Neutrophil (primary cell): Measurements from ENCODE around the gene TNNT3.
"Not testable (repeated sequence)": the region's sequence is repeated elsewhere in the genome, so short reads cannot be mapped to it uniquely, and the experiment has no call there.

Experiments
- H3K27ac ChIP-seq: fragments of 200-600 bp; sonication (generic); 2 replicates; pipeline ENCODE4 v1.5.1; 2016; ENCODE audit warnings: mild to moderate bottlenecking, moderate library complexity
- H3K27me3 ChIP-seq: fragments of 200-600 bp; sonication (generic); 2 replicates; pipeline ENCODE4 v1.6.0; 2016; ENCODE audit warnings: mild to moderate bottlenecking
- H3K36me3 ChIP-seq: fragments of 200-600 bp; sonication (generic); 2 replicates; pipeline ENCODE4 v1.5.1; 2017
- H3K4me1 ChIP-seq, 2 experiments: fragments of 200-600 bp in 1 of 2; sonication (generic) in 1 of 2; 1 replicate in 1 of 2; 2 replicates in 1 of 2; pipeline versions ENCODE4 v1.5.1 to v1.6.1; 2013 to 2016; ENCODE audit warnings: low read depth in 1 of 2, low read length in 1 of 2, mild to moderate bottlenecking in 1 of 2, moderate library complexity in 1 of 2; ENCODE audit not compliant: control insufficient read depth in 1 of 2, insufficient read depth in 1 of 2
- H3K4me3 ChIP-seq, 2 experiments: fragments of 200-600 bp in 1 of 2; sonication (generic) in 1 of 2; 1 replicate in 1 of 2; 2 replicates in 1 of 2; pipeline ENCODE4 v1.5.1; 2013 to 2016; ENCODE audit warnings: low read depth in 1 of 2, low read length in 1 of 2, mild to moderate bottlenecking in 1 of 2, moderate library complexity in 1 of 2
- H3K9me3 ChIP-seq: fragments of 200-600 bp; sonication (generic); 2 replicates; pipeline ENCODE4 v1.5.1; 2016
- CTCF ChIP-seq: fragments of 200-600 bp; sonication (generic); IDR thresholded peaks from 2 replicates; pipeline ENCODE4 v1.5.1; 2016; ENCODE audit warnings: antibody characterized with exemption

Gene TNNT3

GRCh38 chr11:1936072-1936780, 16.7 kb downstream of the TNNT3 start:
- H3K27me3 ChIP-seq, result peaks cover 37% of the 10 kb centered on the region
- no peaks in the 10 kb centered on the region for H3K36me3 ChIP-seq
- no peaks in the 10 kb centered on the region for H3K4me1 ChIP-seq
- H3K4me3 ChIP-seq, result no peak overlapping the region
- no peak overlapping the region for H3K27ac ChIP-seq
- H3K9me3 ChIP-seq, result no peaks in the 10 kb centered on the region
- TF ChIP-seq CTCF, result no peak

GRCh38 chr11:1936781-1937615, 17.5 kb downstream of the TNNT3 start:
- H3K9me3 ChIP-seq, result no peaks in the 10 kb centered on the region
- H3K36me3 ChIP-seq, result no peaks in the 10 kb centered on the region
- no peak overlapping the region for H3K4me3 ChIP-seq
- H3K4me1 ChIP-seq, result no peaks in the 10 kb centered on the region
- H3K27me3 ChIP-seq, result peaks cover 29% of the 10 kb centered on the region
- no peak overlapping the region for H3K27ac ChIP-seq
- TF ChIP-seq CTCF, result no peak

- H3K36me3 ChIP-seq, result no peaks in the 10 kb centered on the region
- no peak for TF ChIP-seq CTCF
These were observed 18.3 kb downstream of the TNNT3 start for GRCh38 chr11:1937616-1938342.

GRCh38 chr11:1938343-1939005, 19.0 kb downstream of the TNNT3 start:
- no peak for TF ChIP-seq CTCF

More at GRCh38 chr11:1937616-1938342, 18.3 kb downstream of the TNNT3 start:
- H3K27ac ChIP-seq, result no peak overlapping the region
- peaks cover 22% of the 10 kb centered on the region for H3K27me3 ChIP-seq
- no peaks in the 10 kb centered on the region for H3K9me3 ChIP-seq
- no peak overlapping the region for H3K4me3 ChIP-seq
- no peaks in the 10 kb centered on the region for H3K4me1 ChIP-seq

GRCh38 chr11:1939006-1939625, 19.6 kb downstream of the TNNT3 start:
- Histone ChIP-seq H3K27me3 (peaks cover 11% of the 10 kb centered on the region), H3K27ac (peak overlapping the region; percentile 50), H3K9me3 (no peaks in the 10 kb centered on the region), H3K36me3 (no peaks in the 10 kb centered on the region), H3K4me3 (no peak overlapping the region), H3K4me1 (no peaks in the 10 kb centered on the region)
- no peak for TF ChIP-seq CTCF

More at GRCh38 chr11:1938343-1939005, 19.0 kb downstream of the TNNT3 start:
- Histone ChIP-seq H3K27ac (no peak overlapping the region), H3K9me3 (no peaks in the 10 kb centered on the region), H3K4me1 (no peaks in the 10 kb centered on the region), H3K4me3 (no peak overlapping the region), H3K36me3 (no peaks in the 10 kb centered on the region), H3K27me3 (peaks cover 17% of the 10 kb centered on the region)

- peaks cover 10% of the 10 kb centered on the region for H3K27me3 ChIP-seq
- H3K4me3 ChIP-seq, H3K36me3 ChIP-seq: not testable (repeated sequence)
These were observed 20.3 kb downstream of the TNNT3 start for GRCh38 chr11:1939788-1940187.

More at GRCh38 chr11:1939788-1940187, 20.3 kb downstream of the TNNT3 start:
- H3K27ac ChIP-seq, H3K4me1 ChIP-seq, H3K9me3 ChIP-seq: not testable (repeated sequence)
